Nephron (organoid): ENCODE measurements around the gene RBP2.

Experiments used
- H3K27ac Mint-ChIP-seq, 3 experiments: 2 replicates each; pipeline ENCODE4 v1.8.0; 2020; ENCODE audit warnings: mixed read lengths in 3 of 3, mild to moderate bottlenecking in 2 of 3, moderate library complexity in 1 of 3
- H3K27me3 Mint-ChIP-seq: 2 replicates; pipeline ENCODE4 v1.8.0; 2021; ENCODE audit warnings: low read depth, mild to moderate bottlenecking, moderate library complexity, mixed read lengths
- H3K36me3 Mint-ChIP-seq: 2 replicates; pipeline ENCODE4 v1.8.0; 2020; ENCODE audit warnings: low read depth, mixed read lengths
- H3K4me1 Mint-ChIP-seq: 2 replicates; pipeline ENCODE4 v1.8.0; 2020; ENCODE audit warnings: mixed read lengths
- H3K4me3 Mint-ChIP-seq, 3 experiments: 2 replicates each; pipeline ENCODE4 v1.8.0; 2020; ENCODE audit warnings: mild to moderate bottlenecking in 3 of 3, mixed read lengths in 3 of 3, moderate library complexity in 2 of 3
- H3K9me3 Mint-ChIP-seq: 2 replicates; pipeline ENCODE4 v1.8.0; 2020; ENCODE audit warnings: mixed read lengths
- CTCF ChIP-seq, 3 experiments: fragments of 200-600 bp; sonication (generic); IDR thresholded peaks; one replicate each; pipeline ENCODE4 v1.5.0; 2021; ENCODE audit warnings: antibody characterized with exemption in 3 of 3; ENCODE audit not compliant: unreplicated experiment in 3 of 3

Gene RBP2

GRCh38 chr3:139493826-139494385, 17.6 kb upstream of the RBP2 start:
- Mint-ChIP-seq H3K4me3 (no peak overlapping the region), H3K4me1 (no peaks in the 10 kb centered on the region), H3K36me3 (peaks cover 44% of the 10 kb centered on the region), H3K27me3 (no peaks in the 10 kb centered on the region), H3K9me3 (peaks cover 25% of the 10 kb centered on the region), H3K27ac (no peak overlapping the region)
- no peak for TF ChIP-seq CTCF (IDR thresholded peaks at IDR 0.05; ENCODE audit: unreplicated experiment in 3 of 3)

DNA sequence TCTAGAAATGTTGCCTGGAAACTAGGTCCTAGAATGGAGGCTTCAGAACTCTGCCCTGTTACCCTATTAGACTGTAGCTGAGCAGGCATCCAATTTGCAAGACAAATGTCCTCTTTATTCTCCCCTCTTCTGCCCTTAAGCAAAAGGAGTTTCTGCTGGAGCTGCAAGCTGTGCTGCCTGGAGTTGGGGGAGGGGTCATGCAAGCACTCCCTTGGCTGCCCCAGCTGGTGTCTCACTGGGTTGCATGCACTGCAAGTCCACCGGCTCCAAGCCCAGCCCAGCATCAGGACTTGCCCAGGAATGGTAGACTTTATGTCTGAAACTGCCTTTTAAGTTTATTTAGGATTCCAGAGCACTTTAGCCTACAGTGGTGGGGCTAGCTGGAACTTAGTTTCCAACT, 15.7 kb upstream of the RBP2 start:
- Mint-ChIP-seq H3K27me3 (no peaks in the 10 kb centered on the region), H3K4me1 (no peaks in the 10 kb centered on the region), H3K36me3 (peaks cover 42% of the 10 kb centered on the region), H3K27ac (no peak overlapping the region), H3K9me3 (peaks cover 36% of the 10 kb centered on the region), H3K4me3 (no peak overlapping the region)
- TF ChIP-seq CTCF (IDR thresholded peaks at IDR 0.05; ENCODE audit: unreplicated experiment in 3 of 3): no peak

- peaks cover 37% of the 10 kb centered on the region for H3K36me3 Mint-ChIP-seq
- no peaks in the 10 kb centered on the region for H3K4me1 Mint-ChIP-seq
- H3K27ac Mint-ChIP-seq: no peak overlapping the region
- no peak for TF ChIP-seq CTCF (IDR thresholded peaks at IDR 0.05; ENCODE audit: unreplicated experiment in 3 of 3)
- no peak overlapping the region for H3K4me3 Mint-ChIP-seq
- H3K27me3 Mint-ChIP-seq: no peaks in the 10 kb centered on the region
- peaks cover 33% of the 10 kb centered on the region for H3K9me3 Mint-ChIP-seq
These were observed 14.8 kb upstream of the RBP2 start for GRCh38 chr3:139491027-139491700.

GRCh38 chr3:139482206-139482605, 5.9 kb upstream of the RBP2 start:
- H3K36me3 Mint-ChIP-seq: peaks cover 13% of the 10 kb centered on the region
- peaks cover 20% of the 10 kb centered on the region for H3K9me3 Mint-ChIP-seq
- no peak overlapping the region for H3K27ac Mint-ChIP-seq
- TF ChIP-seq CTCF (IDR thresholded peaks at IDR 0.05; ENCODE audit: unreplicated experiment in 3 of 3): no peak
- no peaks in the 10 kb centered on the region for H3K27me3 Mint-ChIP-seq
- peaks cover 5% of the 10 kb centered on the region for H3K4me1 Mint-ChIP-seq
- H3K4me3 Mint-ChIP-seq: no peak overlapping the region

DNA sequence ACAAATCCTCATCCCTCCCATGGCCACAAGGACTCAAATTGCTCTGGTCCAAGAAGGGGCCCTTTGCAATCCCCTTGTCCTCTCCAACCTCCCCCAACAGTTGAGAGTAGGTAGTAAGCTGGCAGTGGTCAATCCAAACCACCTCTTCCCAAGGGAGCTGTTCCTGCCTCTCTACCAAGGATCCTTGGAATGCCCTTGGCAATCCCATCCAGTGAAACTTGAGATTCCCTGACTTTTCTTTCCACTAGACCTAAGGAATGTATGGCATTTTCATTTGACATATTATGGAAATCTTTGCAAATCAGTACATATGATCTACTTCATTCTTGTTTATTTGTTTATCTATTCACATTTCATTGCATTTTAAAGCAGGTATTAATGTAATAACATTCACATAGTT, 4.8 kb upstream of the RBP2 start:
- Mint-ChIP-seq H3K27ac (no peak overlapping the region), H3K4me3 (no peak overlapping the region), H3K9me3 (peaks cover 20% of the 10 kb centered on the region), H3K27me3 (no peaks in the 10 kb centered on the region), H3K4me1 (peaks cover 9% of the 10 kb centered on the region), H3K36me3 (peaks cover 13% of the 10 kb centered on the region)
- no peak for TF ChIP-seq CTCF (IDR thresholded peaks at IDR 0.05; ENCODE audit: unreplicated experiment in 3 of 3)

- Mint-ChIP-seq H3K9me3 (peaks cover 20% of the 10 kb centered on the region), H3K4me1 (peaks cover 9% of the 10 kb centered on the region), H3K27ac (no peak overlapping the region), H3K4me3 (no peak overlapping the region), H3K36me3 (peaks cover 13% of the 10 kb centered on the region), H3K27me3 (no peaks in the 10 kb centered on the region)
- no peak for TF ChIP-seq CTCF (IDR thresholded peaks at IDR 0.05; ENCODE audit: unreplicated experiment in 3 of 3)
These were observed 4.3 kb upstream of the RBP2 start for GRCh38 chr3:139480585-139480984.
